Neutrophil (primary cell): Measurements from ENCODE around the gene KBTBD4.

Experiments used
- H3K27ac ChIP-seq: fragments of 200-600 bp; sonication (generic); 2 replicates; pipeline ENCODE4 v1.5.1; 2016; ENCODE audit warnings: mild to moderate bottlenecking, moderate library complexity
- H3K27me3 ChIP-seq: fragments of 200-600 bp; sonication (generic); 2 replicates; pipeline ENCODE4 v1.6.0; 2016; ENCODE audit warnings: mild to moderate bottlenecking
- H3K36me3 ChIP-seq: fragments of 200-600 bp; sonication (generic); 2 replicates; pipeline ENCODE4 v1.5.1; 2017
- H3K4me1 ChIP-seq, 2 experiments: fragments of 200-600 bp in 1 of 2; sonication (generic) in 1 of 2; 1 replicate in 1 of 2; 2 replicates in 1 of 2; pipeline versions ENCODE4 v1.5.1 to v1.6.1; 2013 to 2016; ENCODE audit warnings: low read depth in 1 of 2, low read length in 1 of 2, mild to moderate bottlenecking in 1 of 2, moderate library complexity in 1 of 2; ENCODE audit not compliant: control insufficient read depth in 1 of 2, insufficient read depth in 1 of 2
- H3K4me3 ChIP-seq, 2 experiments: fragments of 200-600 bp in 1 of 2; sonication (generic) in 1 of 2; 1 replicate in 1 of 2; 2 replicates in 1 of 2; pipeline ENCODE4 v1.5.1; 2013 to 2016; ENCODE audit warnings: low read depth in 1 of 2, low read length in 1 of 2, mild to moderate bottlenecking in 1 of 2, moderate library complexity in 1 of 2
- H3K9me3 ChIP-seq: fragments of 200-600 bp; sonication (generic); 2 replicates; pipeline ENCODE4 v1.5.1; 2016
- TF ChIP-seq, protein P1 (sequence below): fragments of 200-600 bp; sonication (generic); IDR thresholded peaks from 2 replicates; pipeline ENCODE4 v1.5.1; 2016; ENCODE audit warnings: antibody characterized with exemption

KBTBD4 gene

DNA sequence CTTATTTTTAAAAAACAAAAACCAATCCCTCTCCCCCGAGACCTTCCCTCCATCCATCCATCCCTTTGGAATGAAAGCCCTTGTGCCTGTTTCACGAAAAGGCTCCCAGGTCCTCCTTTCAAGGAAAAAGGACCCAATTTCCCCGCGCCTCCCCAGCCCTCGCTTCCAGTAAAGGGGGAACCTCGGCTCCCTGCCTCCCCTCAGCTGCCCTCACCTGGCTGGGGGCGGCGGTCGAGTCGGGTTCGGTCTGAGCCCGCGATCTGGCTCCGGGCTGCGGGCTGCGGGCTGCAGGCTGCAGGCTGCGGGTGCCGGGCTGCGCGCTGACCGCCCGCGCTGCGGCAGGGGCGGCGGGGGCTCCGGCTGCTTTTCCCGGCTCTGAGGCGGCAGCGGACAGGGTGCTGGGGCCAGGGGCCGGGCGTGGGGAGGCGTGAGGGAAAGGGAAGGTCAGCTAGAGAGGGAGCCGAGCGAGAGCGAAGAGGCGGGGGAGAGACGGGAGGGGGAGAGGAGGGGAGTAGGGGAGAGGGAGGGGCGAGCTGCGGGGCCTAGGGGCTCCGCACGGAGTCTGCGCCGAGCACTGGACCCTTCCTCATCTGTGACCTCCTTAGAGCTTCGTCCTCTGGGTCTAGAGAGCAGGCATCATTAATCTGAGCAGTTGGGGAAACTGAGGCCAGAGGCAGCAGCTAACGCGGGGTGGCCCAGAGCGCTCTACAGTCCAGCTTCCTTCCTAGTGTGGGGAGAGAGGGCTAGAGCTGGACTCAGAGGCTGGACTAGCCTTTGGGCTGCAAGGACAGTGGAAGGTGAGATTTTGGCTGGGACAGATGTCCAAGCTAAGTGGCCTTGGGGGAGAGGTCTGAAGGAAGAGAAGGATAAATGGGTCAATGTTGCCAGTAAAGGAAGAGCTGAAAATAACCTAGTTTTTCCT lies 15.4 kb upstream of the KBTBD4 start, which contains the start of gene C1QTNF4:
Gene C1QTNF4 (minus strand): TSS at position 478 of the 922 bp plus-strand sequence. CDS start 3,601 bp downstream, outside the sequence.
- Histone ChIP-seq H3K4me3 (no peak within 1 kb of the TSS), H3K27me3 (peaks cover 43% of the 10 kb centered on the region), H3K9me3 (no peaks in the 10 kb centered on the region), H3K36me3 (no peaks in the 10 kb centered on the region), H3K4me1 (peaks cover 15 to 22% of the 10 kb centered on the region in 2 experiments), H3K27ac (no peak within 1 kb of the TSS)
- TF ChIP-seq, protein P1, sequence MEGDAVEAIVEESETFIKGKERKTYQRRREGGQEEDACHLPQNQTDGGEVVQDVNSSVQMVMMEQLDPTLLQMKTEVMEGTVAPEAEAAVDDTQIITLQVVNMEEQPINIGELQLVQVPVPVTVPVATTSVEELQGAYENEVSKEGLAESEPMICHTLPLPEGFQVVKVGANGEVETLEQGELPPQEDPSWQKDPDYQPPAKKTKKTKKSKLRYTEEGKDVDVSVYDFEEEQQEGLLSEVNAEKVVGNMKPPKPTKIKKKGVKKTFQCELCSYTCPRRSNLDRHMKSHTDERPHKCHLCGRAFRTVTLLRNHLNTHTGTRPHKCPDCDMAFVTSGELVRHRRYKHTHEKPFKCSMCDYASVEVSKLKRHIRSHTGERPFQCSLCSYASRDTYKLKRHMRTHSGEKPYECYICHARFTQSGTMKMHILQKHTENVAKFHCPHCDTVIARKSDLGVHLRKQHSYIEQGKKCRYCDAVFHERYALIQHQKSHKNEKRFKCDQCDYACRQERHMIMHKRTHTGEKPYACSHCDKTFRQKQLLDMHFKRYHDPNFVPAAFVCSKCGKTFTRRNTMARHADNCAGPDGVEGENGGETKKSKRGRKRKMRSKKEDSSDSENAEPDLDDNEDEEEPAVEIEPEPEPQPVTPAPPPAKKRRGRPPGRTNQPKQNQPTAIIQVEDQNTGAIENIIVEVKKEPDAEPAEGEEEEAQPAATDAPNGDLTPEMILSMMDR = no peak

DNA sequence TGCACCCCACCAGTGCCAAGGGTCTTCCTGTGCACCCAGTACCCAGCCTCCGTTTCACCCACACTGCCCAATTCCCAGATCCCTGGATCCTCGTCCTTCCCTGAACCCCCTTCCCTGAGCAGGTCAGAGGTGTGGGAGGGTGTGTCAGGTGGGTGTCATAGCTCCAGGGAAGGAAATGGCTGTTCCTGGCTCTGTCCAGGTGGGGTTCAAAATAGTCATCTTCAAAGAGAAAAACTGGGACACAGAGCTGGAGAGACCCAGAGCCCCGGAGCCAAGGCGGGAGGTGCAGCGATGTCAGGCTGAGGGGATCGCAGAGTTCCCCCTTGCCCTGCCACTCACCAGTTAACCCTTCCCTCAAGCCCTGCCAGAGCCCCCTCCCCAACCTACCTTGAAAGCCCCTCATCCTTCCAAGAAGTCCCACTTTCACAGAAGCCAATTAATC lies 14.7 kb upstream of the KBTBD4 start:
- Histone ChIP-seq H3K27me3 (peaks cover 43% of the 10 kb centered on the region), H3K4me1 (peaks cover 15 to 22% of the 10 kb centered on the region in 2 experiments), H3K4me3 (no peak overlapping the region), H3K36me3 (no peaks in the 10 kb centered on the region), H3K27ac (no peak overlapping the region), H3K9me3 (no peaks in the 10 kb centered on the region)
- TF ChIP-seq, protein P1 = no peak

DNA sequence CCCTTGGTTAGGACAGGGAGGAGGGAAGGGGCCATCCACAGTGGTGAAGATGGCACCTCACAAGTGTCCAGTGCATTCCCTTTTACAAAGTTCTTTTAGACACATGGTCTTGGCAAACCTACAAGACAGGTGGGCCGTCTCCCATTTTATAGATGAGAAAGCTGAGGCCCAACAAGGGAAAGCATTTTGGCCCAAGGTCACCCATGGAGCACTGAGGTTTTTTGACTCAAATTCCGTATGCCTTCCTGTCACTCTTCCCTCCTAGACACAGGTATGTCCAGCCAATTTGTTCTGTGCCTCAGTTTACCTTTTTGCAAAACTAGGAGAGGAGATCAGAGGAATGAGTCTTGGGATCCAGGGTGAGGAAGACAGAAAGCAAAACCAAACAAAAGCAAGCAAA lies 14.2 kb upstream of the KBTBD4 start:
- H3K9me3 ChIP-seq = no peaks in the 10 kb centered on the region
- peaks cover 16 to 24% of the 10 kb centered on the region in 2 experiments for H3K4me1 ChIP-seq
- TF ChIP-seq, protein P1 = no peak
- peaks cover 43% of the 10 kb centered on the region for H3K27me3 ChIP-seq
- H3K36me3 ChIP-seq = no peaks in the 10 kb centered on the region
- no peak overlapping the region for H3K4me3 ChIP-seq
- no peak overlapping the region for H3K27ac ChIP-seq

DNA sequence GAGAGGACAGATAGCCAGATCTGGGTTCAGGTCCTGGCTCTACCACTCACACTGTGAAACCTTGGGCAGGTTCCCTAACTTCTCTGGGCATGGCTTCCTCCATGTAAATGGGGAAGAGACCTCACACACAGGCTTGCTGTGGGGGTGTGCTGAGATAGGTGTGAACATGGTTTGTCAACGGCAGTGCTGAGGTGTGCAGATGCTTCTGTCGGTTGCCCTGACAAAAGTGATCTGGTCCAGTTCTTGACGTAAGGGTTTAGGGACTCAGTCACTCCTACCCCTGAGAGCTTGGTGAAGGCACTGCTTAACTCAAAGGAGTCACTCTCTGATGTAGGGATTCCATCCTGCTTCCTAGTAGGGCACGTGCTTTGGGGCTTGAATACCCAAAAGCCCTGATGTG lies 13.5 kb upstream of the KBTBD4 start:
- Histone ChIP-seq H3K9me3 (no peaks in the 10 kb centered on the region), H3K27me3 (peaks cover 43% of the 10 kb centered on the region), H3K4me3 (no peak overlapping the region), H3K4me1 (peaks cover 20 to 29% of the 10 kb centered on the region in 2 experiments), H3K27ac (no peak overlapping the region), H3K36me3 (no peaks in the 10 kb centered on the region)
- TF ChIP-seq, protein P1 = no peak

DNA sequence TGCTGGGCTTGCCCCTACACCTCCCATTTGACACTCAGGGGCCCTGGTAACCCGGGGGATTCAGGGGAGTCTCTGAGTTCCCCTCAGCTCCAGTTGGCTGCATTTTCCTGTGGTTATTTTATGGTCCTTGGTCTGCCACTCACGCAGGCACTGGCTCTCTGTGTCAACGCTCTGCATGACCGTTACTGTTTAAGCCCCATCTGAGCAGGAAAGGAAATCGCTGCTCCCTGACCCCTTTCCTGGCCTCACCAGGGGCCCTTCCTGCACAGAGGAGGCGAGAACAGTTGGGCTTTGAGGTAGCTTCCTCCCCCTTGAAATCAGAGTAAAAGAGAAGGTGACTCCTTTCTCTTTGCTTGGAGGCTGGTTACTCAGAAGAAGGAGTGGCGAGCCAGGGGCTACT lies 13.0 kb upstream of the KBTBD4 start:
- peaks cover 20 to 29% of the 10 kb centered on the region in 2 experiments for H3K4me1 ChIP-seq
- H3K27ac ChIP-seq = no peak overlapping the region
- no peaks in the 10 kb centered on the region for H3K36me3 ChIP-seq
- H3K9me3 ChIP-seq = no peaks in the 10 kb centered on the region
- H3K4me3 ChIP-seq = no peak overlapping the region
- H3K27me3 ChIP-seq = peaks cover 43% of the 10 kb centered on the region
- TF ChIP-seq, protein P1 = no peak
